Endothelial cell of umbilical vein (primary cell): ENCODE results near the gene STARD3NL.
"Not testable (repeated sequence)": the region's sequence is repeated elsewhere in the genome, so short reads cannot be mapped to it uniquely, and the experiment has no call there.

Experiments used
- CTCF ChIP-seq, 2 donors: IDR thresholded peaks; 1 replicate in 1 of 2; 2 replicates in 1 of 2; pipeline ENCODE4 v1.5.1; 2011; ENCODE audit warnings: low read length in 2 of 2, mild to moderate bottlenecking in 2 of 2, moderate library complexity in 2 of 2, control low read depth in 1 of 2, inconsistent platforms in 1 of 2, low read depth in 1 of 2; ENCODE audit not compliant: insufficient read depth in 1 of 2; ENCODE audit errors: extremely low read depth in 1 of 2
- EZH2 ChIP-seq: IDR thresholded peaks from 2 replicates; pipeline ENCODE4 v1.6.1; 2012; ENCODE audit warnings: borderline replicate concordance, low read depth, mild to moderate bottlenecking, moderate library complexity, low read length, inconsistent platforms; ENCODE audit not compliant: severe bottlenecking
- MAX ChIP-seq: IDR thresholded peaks from 2 replicates; pipeline ENCODE4 v1.6.1; 2011; ENCODE audit not compliant: insufficient read depth, insufficient read length
- POLR2A ChIP-seq: IDR thresholded peaks from 2 replicates; pipeline ENCODE4 v1.6.1; 2012; ENCODE audit warnings: low read depth, mild to moderate bottlenecking, control low read depth, low read length
- POLR2AphosphoS5 ChIP-seq: IDR thresholded peaks from 2 replicates; pipeline ENCODE4 v1.6.1; 2012; ENCODE audit warnings: low read depth, mild to moderate bottlenecking, control low read depth, low read length, moderate library complexity; ENCODE audit not compliant: insufficient read depth

- TF ChIP-seq EZH2; CTCF (IDR thresholded peaks at IDR 0.05; ENCODE audit: extremely low read depth in 1 of 2, insufficient read depth in 1 of 2, low read depth in 1 of 2, low read length in 2 of 2); MAX; POLR2AphosphoS5; POLR2A: not testable (repeated sequence)
Observed at GRCh38 chr7:38259157-38259556, 81.1 kb downstream of the STARD3NL start.
